SK-N-SH (cell line): ENCODE data around the gene ILK. TPM values are rescaled to one million over a fixed set of nuclear protein-coding genes. Genes with fewer than 3 reads are reported as not detected.

Source experiments
- CTCF ChIA-PET: fragments of 300-600, 350-600 bp; formaldehyde crosslinking; extraction: SDS; loops from one replicate; lab custom pipeline; 2021; lab: Yijun Ruan, JAX
- POLR2A ChIA-PET: fragments of 350-600 bp; sonication (Branson Sonifier 250); formaldehyde crosslinking; extraction: SDS; loops from one replicate; lab custom pipeline; 2020; ENCODE audit warnings: antibody characterized with exemption, inconsistent platforms; lab: Yijun Ruan, JAX
- DNase-seq: peaks from one replicate; pipeline ENCODE4 v3.0.0; 2012
- H2AFZ ChIP-seq: fragments of 200-600 bp; sonication (generic); 2 replicates; pipeline ENCODE4 v1.8.1; 2016; ENCODE audit warnings: antibody characterized with exemption, mild to moderate bottlenecking, low read depth
- H3F3A ChIP-seq: fragments of 200-600 bp; sonication (generic); replicated peaks from 2 replicates; pipeline ENCODE3; 2016; ENCODE audit warnings: antibody characterized with exemption, mild to moderate bottlenecking; ENCODE audit not compliant: insufficient read depth
- H3K27ac ChIP-seq, 2 experiments: fragments of 200-500 bp in 1 of 2; fragments of 200-600 bp in 1 of 2; sonication (Bioruptor generic) in 1 of 2; sonication (generic), shearing (Covaris generic) in 1 of 2; 2 replicates each; pipeline versions ENCODE4 v1.5.1 to v1.6.1; 2014 to 2016; ENCODE audit warnings: low read depth in 2 of 2, inconsistent platforms in 1 of 2, low read length in 1 of 2, mild to moderate bottlenecking in 1 of 2, mixed read lengths in 1 of 2
- H3K27me3 ChIP-seq: fragments of 200-600 bp; sonication (generic), shearing (Covaris generic); 2 replicates; pipeline ENCODE4 v1.6.1; 2016; ENCODE audit warnings: mixed run types; ENCODE audit not compliant: insufficient read depth
- H3K36me3 ChIP-seq, 2 experiments: fragments of 200-500 bp in 1 of 2; fragments of 200-600 bp in 1 of 2; sonication (Bioruptor generic) in 1 of 2; sonication (generic) in 1 of 2; replicated peaks in 1 of 2; 2 replicates each; pipeline versions ENCODE3 to v1.5.1; 2014 to 2016; ENCODE audit warnings: low read length in 1 of 2, mild to moderate bottlenecking in 1 of 2; ENCODE audit not compliant: insufficient read depth in 2 of 2, control insufficient read depth in 1 of 2
- H3K4me1 ChIP-seq, 2 experiments: fragments of 200-500 bp in 1 of 2; fragments of 200-600 bp in 1 of 2; sonication (Bioruptor generic) in 1 of 2; sonication (generic), shearing (Covaris generic) in 1 of 2; 2 replicates each; pipeline versions ENCODE4 v1.5.1 to v1.6.1; 2014 to 2016; ENCODE audit warnings: low read depth in 1 of 2, low read length in 1 of 2, mixed run types in 1 of 2; ENCODE audit not compliant: insufficient read depth in 2 of 2, control insufficient read depth in 1 of 2
- H3K4me2 ChIP-seq: fragments of 200-600 bp; sonication (generic), shearing (Covaris generic); 2 replicates; pipeline ENCODE4 v1.6.1; 2017; ENCODE audit warnings: mixed run types
- H3K4me3 ChIP-seq, 2 experiments: fragments of 200-500 bp in 1 of 2; fragments of 200-600 bp in 1 of 2; sonication (Bioruptor generic) in 1 of 2; sonication (generic), shearing (Covaris generic) in 1 of 2; 2 replicates each; pipeline versions ENCODE4 v1.5.1 to v1.8.1; 2014 to 2016; ENCODE audit warnings: low read depth in 2 of 2, inconsistent platforms in 1 of 2, low read length in 1 of 2, mild to moderate bottlenecking in 1 of 2, mixed read lengths in 1 of 2, moderate library complexity in 1 of 2
- H3K79me2 ChIP-seq: fragments of 200-600 bp; sonication (generic); 2 replicates; pipeline ENCODE4 v1.8.1; 2017; ENCODE audit warnings: mild to moderate bottlenecking; ENCODE audit not compliant: insufficient read depth
- H3K9ac ChIP-seq: fragments of 200-600 bp; sonication (generic); 2 replicates; pipeline ENCODE4 v1.6.1; 2017; ENCODE audit warnings: mixed run types
- H3K9me2 ChIP-seq: fragments of 200-600 bp; sonication (generic); 2 replicates; pipeline ENCODE4 v1.6.1; 2017; ENCODE audit warnings: mixed run types
- H3K9me3 ChIP-seq: fragments of 200-600 bp; sonication (generic); 2 replicates; pipeline ENCODE4 v1.6.1; 2017; ENCODE audit warnings: mixed run types, mild to moderate bottlenecking, moderate library complexity
- H4K20me1 ChIP-seq: fragments of 200-600 bp; sonication (generic); 2 replicates; pipeline ENCODE4 v1.6.1; 2017; ENCODE audit warnings: mild to moderate bottlenecking, mixed run types; ENCODE audit not compliant: insufficient read depth
- EP300 ChIP-seq, 2 experiments: IDR thresholded peaks; 2 replicates each; pipeline versions ENCODE4 v1.4.0 to v1.6.1; 2012; ENCODE audit warnings: borderline replicate concordance in 1 of 2, low read depth in 1 of 2, low read length in 1 of 2
- FOSL2 ChIP-seq: IDR thresholded peaks from 2 replicates; pipeline ENCODE4 v1.4.0; 2012; ENCODE audit warnings: low read depth, mild to moderate bottlenecking, moderate library complexity, borderline replicate concordance
- JUND ChIP-seq: IDR thresholded peaks from 2 replicates; pipeline ENCODE4 v1.4.0; 2012
- MEF2A ChIP-seq: IDR thresholded peaks from 2 replicates; pipeline ENCODE4 v1.4.0; 2012; ENCODE audit warnings: low read depth, borderline replicate concordance
- RAD21 ChIP-seq: IDR thresholded peaks from 2 replicates; pipeline ENCODE4 v1.6.1; 2012; ENCODE audit warnings: mild to moderate bottlenecking, low read length
- REST ChIP-seq: IDR thresholded peaks from 2 replicates; pipeline ENCODE4 v1.6.1; 2012; ENCODE audit warnings: mild to moderate bottlenecking, low read depth, low read length, moderate library complexity
- RFX5 ChIP-seq: IDR thresholded peaks from 2 replicates; pipeline ENCODE4 v1.6.1; 2012; ENCODE audit warnings: mild to moderate bottlenecking, improper control_type of control experiment, low read length
- TEAD4 ChIP-seq: IDR thresholded peaks from 2 replicates; pipeline ENCODE4 v1.4.0; 2012; ENCODE audit warnings: mild to moderate bottlenecking, borderline replicate concordance; ENCODE audit not compliant: insufficient read depth
- USF1 ChIP-seq: IDR thresholded peaks from 2 replicates; pipeline ENCODE4 v1.4.0; 2012; ENCODE audit warnings: low read depth, borderline replicate concordance
- ZBTB33 ChIP-seq: IDR thresholded peaks from 2 replicates; pipeline ENCODE4 v1.4.0; 2012; ENCODE audit warnings: low read depth, borderline replicate concordance
- WGBS: methylation state at CpG from one replicate; pipeline ENCODE4 v1.1.6; 2017; ENCODE audit warnings: low lambda C conversion rate; 5-methylcytosine and 5-hydroxymethylcytosine counted together
- polyA plus RNA-seq, 3 experiments: library from polyadenylated mRNA; depleted of rRNA; stranded (reverse); fragments of >200 nt; gene quantifications; 2 replicates each; pipeline ENCODE4 v1.2.3, GENCODE V29; 2012

ILK gene
- polyA plus RNA-seq, 1 of the 3 experiments (the other 2 are of a cell fraction) = 241 TPM

- Histone ChIP-seq H3K4me3 (no peak overlapping the region), H2AFZ (no peak overlapping the region), H3K79me2 (no peaks in the 10 kb centered on the region), H3K9me3 (no peaks in the 10 kb centered on the region), H3K27ac (no peak overlapping the region), H4K20me1 (no peaks in the 10 kb centered on the region), H3F3A (no peaks in the 10 kb centered on the region), H3K9ac (no peak overlapping the region), H3K4me1 (no peaks in the 10 kb centered on the region), H3K27me3 (no peaks in the 10 kb centered on the region), H3K36me3 (peaks cover 0 to 19% of the 10 kb centered on the region in 2 experiments), H3K9me2 (no peaks in the 10 kb centered on the region), H3K4me2 (no peak overlapping the region)
- TF ChIP-seq EP300 (IDR thresholded peaks at IDR 0.05; ENCODE audit: borderline replicate concordance in 1 of 2, low read depth in 1 of 2, low read length in 1 of 2) (no peak), RFX5 (no peak), MEF2A (no peak), RAD21 (no peak), FOSL2 (no peak), USF1 (no peak), TEAD4 (no peak), JUND (no peak), ZBTB33 (no peak), REST (no peak)
- POLR2A ChIA-PET = no interaction called here
- WGBS = 73% methylated on average over 11 of the region's 12 CpGs
- CTCF ChIA-PET = interaction anchor here (1.0 to 2.3 kb wide), 2 partner anchors 13 to 58 kb away, joined by 3 to 10 read pairs; partner anchors contain the start of genes MRPL17 and TAF10
- DNase-seq = no peak
Observed at GRCh38 chr11:6625156-6625831, 21.7 kb downstream of the ILK start.
